PC-3 (cell line): ENCODE results near the gene PREPL. TPM values are rescaled to one million over a fixed set of nuclear protein-coding genes. Genes with fewer than 3 reads are reported as not detected.

ENCODE experiments used
- ATAC-seq: fragments of 200-7000 bp; cut with Tn5 transposase; 2 replicates; pipeline ENCODE4 v1.9.1; 2020; ENCODE audit warnings: mild to moderate bottlenecking, moderate library complexity
- BruUV-seq: library from RNA; stranded (reverse); fragments of 400-500 nt; replicated peaks from 2 replicates; lab custom pipeline; 2021; lab: Mats Ljungman, UMichigan
- CTCF ChIA-PET: fragments of 300-600 bp; sonication (Branson Sonifier 250); formaldehyde crosslinking; loops from one replicate; lab custom pipeline; 2022; ENCODE audit warnings: antibody characterized with exemption; lab: Charles Lee
- POLR2A ChIA-PET: fragments of 300-600 bp; sonication (Branson Sonifier 250); formaldehyde crosslinking; loops from one replicate; lab custom pipeline; 2022; ENCODE audit warnings: antibody characterized with exemption; ENCODE audit not compliant: unreplicated experiment; lab: Charles Lee
- DNase-seq: peaks from one replicate; pipeline ENCODE4 v3.0.0-alpha.2; 2015
- H2AFZ ChIP-seq: fragments of 300-600 bp; sonication (generic); 2 replicates; pipeline ENCODE4 v1.6.0; 2016; ENCODE audit warnings: antibody characterized with exemption, low read length
- H3F3A ChIP-seq: fragments of 300-600 bp; sonication (generic); one replicate; pipeline ENCODE4 v1.6.0; 2017; ENCODE audit warnings: antibody characterized with exemption, low read length, control low read depth, mild to moderate bottlenecking; ENCODE audit not compliant: unreplicated experiment
- H3K27ac ChIP-seq: fragments of 300-600 bp; sonication (generic); 2 replicates; pipeline ENCODE4 v1.5.1; 2016; ENCODE audit warnings: mild to moderate bottlenecking, low read length
- H3K27me3 ChIP-seq: fragments of 300-600 bp; sonication (generic); 2 replicates; pipeline ENCODE4 v1.6.1; 2016; ENCODE audit warnings: low read length, mixed read lengths
- H3K36me3 ChIP-seq: fragments of 300-600 bp; sonication (generic); 2 replicates; pipeline ENCODE4 v1.6.1; 2016; ENCODE audit warnings: low read depth, mixed run types, low read length, mixed read lengths
- H3K4me1 ChIP-seq: fragments of 300-600 bp; sonication (generic); 2 replicates; pipeline ENCODE4 v1.5.1; 2016; ENCODE audit warnings: low read length; ENCODE audit not compliant: insufficient read depth
- H3K4me2 ChIP-seq: fragments of 300-600 bp; sonication (generic); 2 replicates; pipeline ENCODE4 v1.6.0; 2016; ENCODE audit warnings: low read length
- H3K4me3 ChIP-seq: fragments of 300-600 bp; sonication (generic); 2 replicates; pipeline ENCODE4 v1.5.1; 2016; ENCODE audit warnings: mild to moderate bottlenecking, low read length, mixed read lengths
- H3K79me2 ChIP-seq: fragments of 300-600 bp; sonication (generic); 2 replicates; pipeline ENCODE4 v1.6.1; 2017; ENCODE audit warnings: low read length, mixed read lengths
- H3K9ac ChIP-seq: fragments of 300-600 bp; sonication (generic); 2 replicates; pipeline ENCODE4 v1.6.0; 2016; ENCODE audit warnings: mild to moderate bottlenecking, low read length
- H3K9me2 ChIP-seq: fragments of 300-600 bp; sonication (generic); replicated peaks from 2 replicates; pipeline ENCODE4 v1.6.1; 2016; ENCODE audit warnings: mixed run types, low read length, mixed read lengths
- H3K9me3 ChIP-seq: fragments of 300-600 bp; sonication (generic); 2 replicates; pipeline ENCODE4 v1.6.1; 2016; ENCODE audit warnings: low read length, mixed read lengths
- H4K20me1 ChIP-seq: fragments of 300-600 bp; sonication (generic); 2 replicates; pipeline ENCODE4 v1.6.1; 2016; ENCODE audit warnings: low read length, mixed read lengths
- CTCF ChIP-seq: fragments of 300-600 bp; sonication (generic); conservative IDR thresholded peaks from 2 replicates; pipeline ENCODE4 v1.5.1; 2017; ENCODE audit warnings: antibody characterized with exemption, low read depth, mild to moderate bottlenecking, low read length
- EZH2 ChIP-seq: fragments of 300-600 bp; sonication (generic); IDR thresholded peaks from one replicate; pipeline ENCODE4 v1.6.1; 2017; ENCODE audit warnings: antibody characterized with exemption, mild to moderate bottlenecking, low read length; ENCODE audit not compliant: unreplicated experiment
- EZH2phosphoT487 ChIP-seq: fragments of 300-600 bp; sonication (generic); IDR thresholded peaks from 2 replicates; pipeline ENCODE4 v1.6.1; 2018; ENCODE audit warnings: mild to moderate bottlenecking, antibody characterized with exemption, low read length, borderline replicate concordance
- intact Hi-C: fragments of 100-400 bp; cut with micrococcal nuclease; formaldehyde crosslinking; loops from 2 replicates; pipeline ENCODE4 v1.9.0; 2023
- total RNA-seq: library from RNA; depleted of rRNA; stranded (reverse); fragments of >200 nt; gene quantifications from 2 replicates; pipeline ENCODE4 v1.2.3, GENCODE V29; 2014

The PREPL gene
- total RNA-seq, 1 experiment from 2014 or later, result 36.2 TPM

GRCh38 chr2:44301111-44301510, 60.2 kb downstream of the PREPL start:
- no peaks in the 10 kb centered on the region for H3K36me3 ChIP-seq
- no peaks in the 10 kb centered on the region for H3K27me3 ChIP-seq
- H3K9ac ChIP-seq, result no peak overlapping the region
- CTCF ChIA-PET, result no interaction called here
- no peaks in the 10 kb centered on the region for H3F3A ChIP-seq
- no peaks in the 10 kb centered on the region for H3K79me2 ChIP-seq
- intact Hi-C loops, result no loop called here
- no peaks in the 10 kb centered on the region for H3K9me3 ChIP-seq
- H4K20me1 ChIP-seq, result no peaks in the 10 kb centered on the region
- no peak overlapping the region for H3K4me3 ChIP-seq
- no peak for TF ChIP-seq EZH2
- no peak for TF ChIP-seq EZH2phosphoT487
- TF ChIP-seq CTCF, result no peak
- no peak for ATAC-seq
- BruUV-seq, result no TSS peak
- POLR2A ChIA-PET, result no interaction called here
- DNase-seq, result no peak
- H3K9me2 ChIP-seq, result no peaks in the 10 kb centered on the region
- H3K4me2 ChIP-seq, result no peak overlapping the region
- H3K4me1 ChIP-seq, result no peaks in the 10 kb centered on the region
- H2AFZ ChIP-seq, result no peak overlapping the region
- H3K27ac ChIP-seq, result no peak overlapping the region

- DNase-seq, result no peak
- BruUV-seq, result no TSS peak
- TF ChIP-seq EZH2phosphoT487 (no peak), EZH2 (no peak), CTCF (no peak)
- no peak overlapping the region for H3K27ac ChIP-seq
- no peak overlapping the region for H3K9ac ChIP-seq
- H2AFZ ChIP-seq, result no peak overlapping the region
- H3K4me3 ChIP-seq, result no peak overlapping the region
- H3K9me3 ChIP-seq, result no peaks in the 10 kb centered on the region
- H3K4me2 ChIP-seq, result no peak overlapping the region
- no peaks in the 10 kb centered on the region for H3K4me1 ChIP-seq
- no peaks in the 10 kb centered on the region for H3K27me3 ChIP-seq
- POLR2A ChIA-PET, result no interaction called here
- no peaks in the 10 kb centered on the region for H3F3A ChIP-seq
- H3K9me2 ChIP-seq, result no peaks in the 10 kb centered on the region
- CTCF ChIA-PET, result no interaction called here
- H3K36me3 ChIP-seq, result no peaks in the 10 kb centered on the region
- ATAC-seq, result no peak
- no peaks in the 10 kb centered on the region for H4K20me1 ChIP-seq
- no peaks in the 10 kb centered on the region for H3K79me2 ChIP-seq
- intact Hi-C loops, result no loop called here
These were observed 61.7 kb downstream of the PREPL start for GRCh38 chr2:44299635-44300034.

GRCh38 chr2:44297431-44297830, 63.9 kb downstream of the PREPL start:
- H3F3A ChIP-seq, result no peaks in the 10 kb centered on the region
- no peak overlapping the region for H2AFZ ChIP-seq
- intact Hi-C loops, result no loop called here
- CTCF ChIA-PET, result no interaction called here
- H3K27ac ChIP-seq, result no peak overlapping the region
- no peak overlapping the region for H3K4me3 ChIP-seq
- no peaks in the 10 kb centered on the region for H3K79me2 ChIP-seq
- TF ChIP-seq EZH2 (no peak), EZH2phosphoT487 (no peak), CTCF (no peak)
- ATAC-seq (no peak), DNase-seq (no peak)
- no peaks in the 10 kb centered on the region for H4K20me1 ChIP-seq
- no peak overlapping the region for H3K9ac ChIP-seq
- no peaks in the 10 kb centered on the region for H3K9me3 ChIP-seq
- no peaks in the 10 kb centered on the region for H3K27me3 ChIP-seq
- H3K4me1 ChIP-seq, result peaks cover 3% of the 10 kb centered on the region
- no peaks in the 10 kb centered on the region for H3K9me2 ChIP-seq
- no peaks in the 10 kb centered on the region for H3K36me3 ChIP-seq
- no TSS peak for BruUV-seq
- POLR2A ChIA-PET, result no interaction called here
- no peak overlapping the region for H3K4me2 ChIP-seq
